NCI-H2081 treated with DMSO at 0.1 percent for 48 hours (cell line): Measurements from ENCODE around the gene PGAP3.
"Not testable (repeated sequence)": the region's sequence is repeated elsewhere in the genome, so short reads cannot be mapped to it uniquely, and the experiment has no call there.

Experiments used
- DNase-seq: peaks from one replicate; lab custom pipeline; 2025; lab: John Stamatoyannopoulos, UW

The PGAP3 gene, protein sequence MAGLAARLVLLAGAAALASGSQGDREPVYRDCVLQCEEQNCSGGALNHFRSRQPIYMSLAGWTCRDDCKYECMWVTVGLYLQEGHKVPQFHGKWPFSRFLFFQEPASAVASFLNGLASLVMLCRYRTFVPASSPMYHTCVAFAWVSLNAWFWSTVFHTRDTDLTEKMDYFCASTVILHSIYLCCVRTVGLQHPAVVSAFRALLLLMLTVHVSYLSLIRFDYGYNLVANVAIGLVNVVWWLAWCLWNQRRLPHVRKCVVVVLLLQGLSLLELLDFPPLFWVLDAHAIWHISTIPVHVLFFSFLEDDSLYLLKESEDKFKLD

DNA sequence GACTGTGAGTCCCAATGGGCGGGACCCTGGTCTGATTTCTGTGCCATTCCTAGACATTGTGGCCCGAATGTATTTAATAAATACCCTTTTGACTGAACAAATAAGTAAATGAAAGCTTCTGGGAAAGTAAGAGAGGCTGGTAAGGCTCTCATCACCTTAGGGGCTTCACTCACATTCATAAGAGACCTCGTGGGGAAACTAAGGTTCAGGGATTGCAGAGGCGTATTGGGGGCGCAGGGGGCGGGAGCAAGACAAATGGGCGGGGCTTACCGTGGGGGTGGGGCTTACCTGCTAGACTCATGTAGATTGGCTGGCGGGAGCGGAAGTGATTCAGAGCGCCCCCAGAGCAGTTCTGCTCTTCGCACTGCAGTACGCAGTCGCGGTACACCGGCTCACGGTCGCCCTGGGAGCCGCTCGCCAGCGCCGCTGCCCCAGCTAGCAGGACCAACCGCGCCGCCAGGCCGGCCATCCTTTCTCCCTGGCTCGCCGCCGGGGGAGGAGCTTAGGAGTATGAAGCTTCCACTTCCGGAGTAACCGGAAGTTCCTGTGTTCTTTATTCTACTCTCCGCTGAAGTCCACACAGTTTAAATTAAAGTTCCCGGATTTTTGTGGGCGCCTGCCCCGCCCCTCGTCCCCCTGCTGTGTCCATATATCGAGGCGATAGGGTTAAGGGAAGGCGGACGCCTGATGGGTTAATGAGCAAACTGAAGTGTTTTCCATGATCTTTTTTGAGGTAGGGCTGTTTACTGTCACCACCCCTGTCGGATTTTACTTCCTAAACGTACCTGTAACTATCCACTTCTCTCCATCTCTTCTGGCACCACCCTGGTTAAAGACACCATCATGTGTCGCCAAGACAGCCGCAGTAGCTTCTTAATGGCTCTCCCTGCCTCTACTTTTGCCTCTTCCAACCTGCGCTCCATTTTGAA is at the start of gene PGAP3:
PGAP3 (minus strand) TSS at position 512 of the 929 bp plus-strand sequence; CDS start at position 469, 43 bp downstream.
- DNase-seq = peak; percentile 96

DNA sequence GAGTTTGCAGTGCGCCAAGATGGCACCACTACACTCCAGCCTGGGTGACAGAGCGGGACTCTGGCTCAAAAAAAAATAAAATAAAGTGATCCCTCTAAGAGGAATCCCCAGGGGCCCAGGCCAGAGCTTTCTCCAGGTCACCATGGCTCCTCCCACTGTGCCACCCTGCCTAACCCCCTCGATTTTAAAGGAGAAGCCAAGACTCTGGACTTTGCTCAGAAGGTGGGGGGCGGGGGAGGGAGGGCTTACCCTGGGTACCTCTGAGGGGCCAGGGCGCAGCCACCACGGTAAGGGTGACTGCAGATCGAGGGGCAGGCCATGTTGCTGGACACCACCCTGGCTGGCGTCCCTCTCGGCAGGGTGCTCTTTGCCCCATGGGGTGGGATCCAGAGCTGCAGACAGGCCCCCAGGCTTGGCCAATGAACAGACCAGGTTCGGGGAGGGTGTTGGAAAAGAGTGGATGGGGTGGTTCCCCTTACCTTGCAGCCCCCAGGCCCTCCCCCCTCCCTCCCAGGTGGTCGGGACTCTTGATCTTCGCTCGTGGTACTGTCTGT is 49.4 kb upstream of the PGAP3 start:
- no peak for DNase-seq

DNA sequence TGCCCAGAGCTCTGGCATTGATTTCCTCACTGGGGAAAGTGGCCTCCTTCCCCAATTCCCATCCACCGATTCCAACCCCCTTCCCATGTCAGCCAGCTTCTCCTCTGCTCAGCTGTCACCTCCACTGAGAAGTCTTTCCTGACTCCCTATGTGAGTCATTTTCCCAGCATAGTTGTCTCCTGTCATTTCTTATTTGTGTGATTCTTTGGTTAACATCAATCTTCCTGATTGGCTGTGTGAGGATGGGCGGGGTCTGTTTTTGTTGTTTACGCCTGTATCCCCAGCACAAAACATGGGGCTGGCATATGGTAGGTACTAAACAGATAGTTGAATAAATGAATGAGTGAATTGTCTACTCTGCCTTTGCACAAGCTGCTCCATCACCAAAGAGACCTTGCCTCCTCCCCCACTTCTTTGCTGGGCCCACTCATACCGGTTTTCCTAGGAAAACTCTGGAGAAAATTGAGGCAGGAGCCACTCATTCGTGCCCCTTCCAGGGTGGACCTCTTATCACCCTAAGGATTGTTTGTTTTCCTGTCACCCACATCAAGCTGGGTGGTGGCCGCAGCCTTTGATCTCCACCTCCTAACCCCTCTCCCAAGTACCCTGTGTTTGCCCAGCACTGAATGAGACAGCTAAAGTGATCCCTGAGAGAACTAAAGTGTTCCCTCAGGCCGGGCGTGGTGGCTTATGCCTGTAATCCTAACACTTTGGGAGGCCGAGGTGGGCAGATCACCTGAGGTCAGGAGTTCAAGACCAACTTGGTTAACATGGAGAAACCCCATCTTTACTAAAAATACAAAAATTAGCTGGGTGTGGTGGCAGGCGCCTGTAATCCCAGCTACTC is 48.7 kb upstream of the PGAP3 start:
- no peak for DNase-seq

DNA sequence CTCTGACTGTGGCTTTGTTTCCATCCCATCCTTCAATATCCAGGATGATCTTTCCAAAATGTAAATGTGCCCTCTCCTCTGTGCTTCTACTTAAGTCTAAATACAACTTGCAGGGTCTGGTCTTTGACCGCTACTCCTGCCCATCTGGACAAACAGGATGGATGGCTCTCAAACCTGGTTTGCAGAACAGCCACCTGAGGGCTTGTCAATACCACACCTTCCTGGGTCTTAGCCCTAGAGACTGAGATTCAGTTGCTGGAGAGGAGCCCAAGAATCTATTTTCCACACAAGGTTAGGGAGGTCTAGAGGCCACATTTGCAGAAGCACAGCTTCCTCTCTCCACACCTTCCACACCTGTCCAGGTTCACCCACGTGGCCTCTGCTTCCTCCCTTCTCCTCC is 48.0 kb upstream of the PGAP3 start:
- DNase-seq = no peak

DNA sequence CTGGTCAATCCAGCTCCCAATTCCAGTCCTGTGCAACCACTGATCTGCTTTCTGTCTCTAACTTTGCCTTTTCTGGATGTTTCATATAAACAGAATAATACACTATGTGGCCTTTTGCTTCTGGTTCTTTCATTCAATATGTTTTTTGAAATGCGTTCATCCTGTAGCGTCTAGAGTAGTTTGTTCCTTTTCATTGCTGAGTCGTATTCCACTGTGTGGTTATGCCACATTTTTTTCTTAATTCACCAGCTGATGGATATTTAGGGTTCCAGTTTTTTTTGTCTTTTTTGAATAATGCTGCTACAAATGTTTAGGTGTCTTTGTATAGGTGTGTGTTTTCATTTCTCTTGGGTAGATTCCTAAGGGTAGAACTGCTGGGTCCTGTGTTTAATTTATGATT is 44.7 kb upstream of the PGAP3 start:
- DNase-seq = no peak

DNA sequence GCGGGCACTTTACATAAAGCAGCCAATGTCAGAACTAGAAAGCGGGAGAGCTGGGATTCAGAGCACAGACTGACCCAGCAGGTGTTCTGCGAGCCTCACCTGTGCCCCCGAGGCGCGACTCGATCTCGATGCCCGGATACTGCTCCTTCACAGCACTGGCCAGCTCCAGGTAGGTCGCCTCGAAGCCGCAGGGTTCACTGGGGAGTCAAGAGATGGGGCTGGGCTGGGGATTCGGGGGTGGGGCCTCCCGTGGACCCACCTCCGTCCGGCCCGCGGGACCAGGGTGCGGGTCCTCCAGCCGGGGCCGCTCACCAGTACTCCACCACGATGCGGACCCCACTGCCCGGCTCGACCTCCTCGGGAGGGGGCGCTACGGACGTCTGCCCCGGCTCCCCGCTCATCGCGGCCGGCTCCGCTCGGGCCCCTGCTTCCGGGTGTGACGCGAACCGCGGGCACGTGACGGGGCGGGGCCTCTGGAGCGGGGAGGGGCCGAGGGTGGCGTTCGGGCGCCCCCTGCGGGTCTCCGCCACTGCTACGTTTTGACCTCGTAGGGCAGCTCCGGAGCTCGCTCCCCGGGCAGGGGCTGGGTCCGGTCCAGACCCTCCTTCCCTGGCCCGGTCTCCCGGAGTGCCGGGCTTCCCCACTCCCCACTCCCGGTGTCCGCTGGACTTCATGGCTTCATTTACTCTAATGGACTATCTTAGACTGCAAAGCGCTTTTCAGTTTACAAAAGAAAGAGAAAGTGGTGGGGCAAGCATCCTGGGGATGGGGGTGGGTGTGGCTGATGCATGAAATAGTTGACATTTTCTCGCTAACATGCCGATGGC is 42.5 kb upstream of the PGAP3 start, which contains the start of gene MIEN1:
MIEN1 (minus strand) TSS at position 438 of the 827 bp plus-strand sequence; CDS start at position 401, 37 bp downstream.
- DNase-seq = peak; percentile 58

DNA sequence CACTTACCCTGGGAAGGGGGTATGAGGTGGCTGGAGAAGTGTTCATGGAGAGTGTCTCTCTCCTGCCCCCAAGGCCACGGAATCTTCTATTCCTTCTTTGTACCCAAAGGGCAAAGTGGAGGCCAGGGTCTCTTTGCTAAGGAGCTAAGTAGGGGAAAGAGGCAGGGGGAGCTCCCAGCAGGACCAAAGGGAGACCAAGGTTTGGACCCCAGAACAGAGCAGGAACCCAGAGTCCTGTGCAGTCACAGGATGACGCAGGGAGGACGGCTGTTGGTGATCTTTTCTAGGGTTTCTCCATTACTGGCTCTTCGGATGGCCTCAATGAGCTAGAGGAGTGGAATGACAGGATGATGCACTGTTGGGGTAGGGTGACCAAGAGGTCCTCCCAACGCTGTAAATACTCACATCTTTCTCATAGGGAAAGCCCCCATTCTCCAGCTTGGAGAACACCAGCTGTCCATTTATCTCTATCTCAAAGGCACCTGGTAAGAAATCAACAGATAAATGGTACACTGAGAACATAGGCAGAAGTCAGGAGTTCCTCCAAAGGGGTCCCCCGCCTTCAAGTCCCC is 41.5 kb upstream of the PGAP3 start:
- DNase-seq = no peak

DNA sequence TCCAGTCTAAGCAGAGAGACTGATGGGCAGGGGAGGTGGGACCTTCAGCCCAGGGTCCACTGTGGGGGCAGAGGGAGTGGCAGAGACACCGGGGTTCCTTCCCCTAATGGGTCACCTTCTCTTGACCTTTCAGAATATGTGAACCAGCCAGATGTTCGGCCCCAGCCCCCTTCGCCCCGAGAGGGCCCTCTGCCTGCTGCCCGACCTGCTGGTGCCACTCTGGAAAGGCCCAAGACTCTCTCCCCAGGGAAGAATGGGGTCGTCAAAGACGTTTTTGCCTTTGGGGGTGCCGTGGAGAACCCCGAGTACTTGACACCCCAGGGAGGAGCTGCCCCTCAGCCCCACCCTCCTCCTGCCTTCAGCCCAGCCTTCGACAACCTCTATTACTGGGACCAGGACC is 39.7 kb upstream of the PGAP3 start:
- DNase-seq = no peak

DNA sequence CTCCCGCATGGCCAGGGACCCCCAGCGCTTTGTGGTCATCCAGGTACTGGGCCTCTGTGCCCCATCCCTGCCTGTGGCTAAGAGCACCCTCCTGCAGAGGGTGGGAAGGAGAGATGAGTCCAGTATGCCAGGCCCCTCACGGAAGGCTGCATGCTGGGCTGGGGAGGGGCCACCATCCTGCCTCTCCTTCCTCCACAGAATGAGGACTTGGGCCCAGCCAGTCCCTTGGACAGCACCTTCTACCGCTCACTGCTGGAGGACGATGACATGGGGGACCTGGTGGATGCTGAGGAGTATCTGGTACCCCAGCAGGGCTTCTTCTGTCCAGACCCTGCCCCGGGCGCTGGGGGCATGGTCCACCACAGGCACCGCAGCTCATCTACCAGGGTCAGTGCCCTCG is 38.8 kb upstream of the PGAP3 start:
- no peak for DNase-seq

DNA sequence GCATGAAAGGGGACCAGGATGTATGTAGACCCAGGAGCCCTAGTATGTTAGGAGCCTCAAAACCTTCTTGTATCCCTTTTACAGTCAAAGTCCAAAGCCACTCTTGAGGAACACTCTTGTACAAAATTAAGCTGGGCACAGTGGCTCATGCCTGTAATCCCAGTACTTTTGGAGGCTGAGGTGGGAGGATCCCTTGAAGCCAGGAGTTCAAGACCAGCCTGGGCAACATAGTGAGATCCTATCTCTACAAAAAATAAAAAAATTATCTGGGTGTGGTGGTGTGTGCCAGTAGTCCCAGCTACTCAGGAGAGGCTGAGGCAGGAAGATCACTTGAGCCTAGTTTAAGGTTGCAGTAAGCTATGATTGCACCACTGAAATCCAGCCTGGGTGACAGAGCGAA is 38.1 kb upstream of the PGAP3 start:
- DNase-seq = not testable (repeated sequence)

DNA sequence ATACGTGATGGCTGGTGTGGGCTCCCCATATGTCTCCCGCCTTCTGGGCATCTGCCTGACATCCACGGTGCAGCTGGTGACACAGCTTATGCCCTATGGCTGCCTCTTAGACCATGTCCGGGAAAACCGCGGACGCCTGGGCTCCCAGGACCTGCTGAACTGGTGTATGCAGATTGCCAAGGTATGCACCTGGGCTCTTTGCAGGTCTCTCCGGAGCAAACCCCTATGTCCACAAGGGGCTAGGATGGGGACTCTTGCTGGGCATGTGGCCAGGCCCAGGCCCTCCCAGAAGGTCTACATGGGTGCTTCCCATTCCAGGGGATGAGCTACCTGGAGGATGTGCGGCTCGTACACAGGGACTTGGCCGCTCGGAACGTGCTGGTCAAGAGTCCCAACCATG is 36.9 kb upstream of the PGAP3 start:
- DNase-seq = no peak

DNA sequence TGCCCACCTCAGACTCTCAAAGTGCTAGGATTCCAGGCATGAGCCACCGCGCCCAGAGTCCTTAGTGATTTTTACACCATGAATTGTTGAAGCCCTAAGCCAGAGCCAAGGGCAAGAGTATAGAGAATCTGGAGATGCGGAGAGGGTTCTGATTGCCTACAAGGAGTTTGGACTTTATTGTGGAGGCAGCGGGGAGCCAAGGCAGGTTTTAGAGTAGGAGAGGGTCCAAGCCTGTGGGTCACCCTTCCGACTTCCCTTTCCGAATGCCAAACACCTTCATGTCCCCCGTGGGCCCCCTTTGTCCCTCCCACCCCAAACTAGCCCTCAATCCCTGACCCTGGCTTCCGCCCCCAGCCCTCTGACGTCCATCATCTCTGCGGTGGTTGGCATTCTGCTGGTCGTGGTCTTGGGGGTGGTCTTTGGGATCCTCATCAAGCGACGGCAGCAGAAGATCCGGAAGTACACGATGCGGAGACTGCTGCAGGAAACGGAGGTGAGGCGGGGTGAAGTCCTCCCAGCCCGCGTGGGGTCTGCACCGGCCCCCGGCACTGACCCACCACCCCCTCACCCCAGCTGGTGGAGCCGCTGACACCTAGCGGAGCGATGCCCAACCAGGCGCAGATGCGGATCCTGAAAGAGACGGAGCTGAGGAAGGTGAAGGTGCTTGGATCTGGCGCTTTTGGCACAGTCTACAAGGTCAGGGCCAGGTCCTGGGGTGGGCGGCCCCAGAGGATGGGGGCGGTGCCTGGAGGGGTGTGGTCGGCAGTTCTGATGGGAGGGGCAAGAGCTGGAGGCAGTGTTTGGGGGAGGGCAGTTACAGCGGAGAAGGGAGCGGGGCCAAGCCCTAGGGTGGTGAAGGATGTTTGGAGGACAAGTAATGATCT is 35.4 kb upstream of the PGAP3 start:
- DNase-seq = no peak

DNA sequence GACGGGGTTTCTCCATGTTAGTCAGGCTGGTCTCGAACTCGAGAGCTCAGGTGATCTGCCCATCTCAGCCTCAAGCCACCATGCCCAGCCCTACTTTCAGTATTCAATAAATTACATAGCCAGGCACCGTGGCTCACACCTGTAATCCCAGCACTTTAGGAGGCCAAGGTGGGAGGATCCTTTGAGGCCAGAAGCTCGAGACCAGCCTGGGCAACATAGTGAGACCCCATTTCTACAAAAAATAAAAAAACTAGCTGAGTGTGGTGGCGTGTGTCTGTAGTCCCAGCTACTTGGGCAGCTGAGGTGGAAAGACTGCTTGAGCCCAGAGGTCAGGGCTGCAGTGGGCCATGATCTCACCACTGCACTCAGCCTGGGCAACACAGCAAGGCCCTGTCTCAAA is 34.2 kb upstream of the PGAP3 start:
- DNase-seq = no peak

DNA sequence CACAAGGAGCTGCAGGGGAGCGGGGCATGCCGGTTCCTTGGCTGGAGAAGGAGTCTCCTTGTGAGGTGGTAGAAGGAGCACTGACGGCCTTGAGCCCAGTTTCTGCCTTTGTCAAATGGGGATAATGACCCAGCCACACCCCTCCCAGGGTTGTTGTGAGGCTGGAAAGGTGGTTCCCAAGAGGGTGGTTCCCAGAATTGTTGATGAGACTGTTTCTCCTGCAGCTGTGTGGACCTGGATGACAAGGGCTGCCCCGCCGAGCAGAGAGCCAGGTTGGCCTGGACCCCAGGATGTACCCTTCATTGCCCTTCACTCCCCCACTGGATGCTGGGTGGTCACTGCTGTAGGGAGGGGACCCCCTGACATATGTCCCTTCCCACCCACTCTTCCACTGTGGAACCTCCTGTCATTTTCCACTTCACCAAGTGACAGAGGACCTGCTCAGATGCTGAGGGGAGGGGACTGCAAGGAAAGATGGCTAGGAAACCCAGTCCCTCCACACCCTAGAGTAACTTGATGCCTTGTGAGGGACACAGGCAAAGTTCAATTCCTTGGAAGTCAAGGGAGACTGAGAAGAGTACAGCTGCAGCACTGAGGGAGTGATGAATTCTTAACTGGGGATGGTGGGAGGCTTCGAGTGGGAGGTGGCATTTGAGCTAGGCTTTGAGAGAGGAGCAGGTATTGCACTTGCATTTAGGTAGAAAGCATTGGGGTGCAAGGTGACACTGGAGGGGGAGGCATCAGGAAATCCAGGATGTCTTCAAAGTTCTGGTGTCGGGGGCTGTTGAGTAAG is 31.9 kb upstream of the PGAP3 start:
- no peak for DNase-seq

DNA sequence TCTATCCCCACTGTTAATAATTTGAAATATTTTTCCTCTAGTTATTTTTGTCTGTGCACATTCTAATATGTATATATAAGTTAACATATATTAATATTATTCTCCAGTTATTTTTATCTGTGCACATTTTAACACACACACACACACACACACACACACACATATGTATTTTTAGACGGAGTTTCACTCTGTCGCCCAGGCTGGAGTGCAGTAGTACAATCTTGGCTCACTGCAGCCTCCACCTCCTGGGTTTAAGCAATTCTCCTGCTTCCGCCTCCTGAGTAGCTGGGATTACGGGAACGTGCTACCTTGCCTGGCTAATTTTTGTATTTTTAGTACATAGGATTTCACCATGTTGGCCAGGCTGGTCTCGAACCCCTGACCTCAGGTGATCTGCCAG is 29.8 kb upstream of the PGAP3 start:
- DNase-seq = no peak

DNA sequence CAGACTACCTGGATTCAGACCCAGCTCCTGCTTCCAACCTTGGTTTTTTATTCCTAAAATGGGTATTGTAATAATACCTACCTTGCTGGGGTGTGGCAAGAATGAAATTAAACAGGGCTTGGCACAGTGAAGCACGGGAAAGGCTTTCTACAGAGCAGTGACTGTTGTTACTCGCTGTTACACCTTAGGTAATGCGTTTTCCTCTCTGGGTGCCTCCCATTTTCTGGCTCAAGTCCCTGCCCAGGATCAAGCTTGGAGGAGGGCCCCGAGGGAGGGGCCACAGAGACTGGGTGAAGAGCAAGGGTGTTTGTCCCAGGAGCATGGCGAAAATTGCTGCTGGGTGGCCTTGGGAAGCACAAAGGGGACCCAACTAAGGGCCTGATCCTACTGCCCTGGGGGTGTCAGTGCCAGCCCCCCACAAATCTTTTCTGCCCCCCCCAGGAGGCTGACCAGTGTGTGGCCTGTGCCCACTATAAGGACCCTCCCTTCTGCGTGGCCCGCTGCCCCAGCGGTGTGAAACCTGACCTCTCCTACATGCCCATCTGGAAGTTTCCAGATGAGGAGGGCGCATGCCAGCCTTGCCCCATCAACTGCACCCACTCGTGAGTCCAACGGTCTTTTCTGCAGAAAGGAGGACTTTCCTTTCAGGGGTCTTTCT is 29.2 kb upstream of the PGAP3 start:
- no peak for DNase-seq

DNA sequence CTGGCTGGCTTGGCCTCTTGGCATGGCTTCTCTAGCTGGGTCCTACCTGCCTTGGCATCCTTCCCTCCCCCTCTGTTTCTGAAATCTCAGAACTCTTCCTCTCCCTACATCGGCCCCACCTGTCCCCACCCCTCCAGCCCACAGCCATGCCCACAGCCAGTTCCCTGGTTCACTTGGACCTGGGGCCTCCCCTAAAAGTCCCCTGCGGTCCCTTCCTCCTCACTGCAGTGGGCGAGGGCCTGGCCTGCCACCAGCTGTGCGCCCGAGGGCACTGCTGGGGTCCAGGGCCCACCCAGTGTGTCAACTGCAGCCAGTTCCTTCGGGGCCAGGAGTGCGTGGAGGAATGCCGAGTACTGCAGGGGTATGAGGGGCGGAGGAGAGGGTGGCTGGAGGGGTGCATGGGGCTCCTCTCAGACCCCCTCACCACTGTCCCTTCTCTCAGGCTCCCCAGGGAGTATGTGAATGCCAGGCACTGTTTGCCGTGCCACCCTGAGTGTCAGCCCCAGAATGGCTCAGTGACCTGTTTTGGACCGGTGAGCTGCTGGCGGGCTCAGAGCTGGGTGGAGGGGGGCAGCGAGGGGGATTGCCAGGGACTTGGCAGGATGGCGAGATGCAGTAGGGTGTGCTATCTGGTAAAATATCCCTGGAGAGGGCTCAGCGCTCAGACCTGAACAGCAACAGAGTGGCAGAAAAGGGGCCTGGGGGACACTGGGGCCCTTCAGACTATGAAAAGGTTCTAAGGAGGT is 28.4 kb upstream of the PGAP3 start:
- no peak for DNase-seq
